Aorta (tissue), 5 donors: ENCODE data around the gene RARB. TPM values are rescaled to one million over a fixed set of nuclear protein-coding genes. Genes with fewer than 3 reads are reported as not detected.

Experiments
- ATAC-seq: fragments of 200-7000 bp; cut with Tn5 transposase; one replicate; pipeline ENCODE4 v1.9.1; 2022; ENCODE audit warnings: moderate library complexity; ENCODE audit not compliant: low FRiP score
- DNase-seq, 2 donors: peaks; one replicate each; pipeline ENCODE4 v3.0.0-alpha.2; 2020
- H3K27ac ChIP-seq, 2 donors: one replicate each; pipeline ENCODE4 v1.5.1; 2013; ENCODE audit warnings: low read length in 2 of 2, mild to moderate bottlenecking in 2 of 2, moderate library complexity in 2 of 2, control low read depth in 1 of 2, inconsistent platforms in 1 of 2, low read depth in 1 of 2
- H3K27me3 ChIP-seq, 2 donors: one replicate each; pipeline ENCODE4 v1.6.1; 2013; ENCODE audit warnings: control low read depth in 1 of 2, low read length in 1 of 2, mild to moderate bottlenecking in 1 of 2, moderate library complexity in 1 of 2; ENCODE audit not compliant: insufficient read depth in 2 of 2, control insufficient read depth in 1 of 2
- H3K36me3 ChIP-seq, 2 donors: one replicate each; pipeline ENCODE4 v1.6.1; 2013; ENCODE audit warnings: control low read depth in 1 of 2, low read length in 1 of 2, mild to moderate bottlenecking in 1 of 2; ENCODE audit not compliant: insufficient read depth in 2 of 2, control insufficient read depth in 1 of 2
- H3K4me1 ChIP-seq, 2 donors: one replicate each; pipeline ENCODE4 v1.6.1; 2013; ENCODE audit warnings: low read length in 2 of 2, control low read depth in 1 of 2, mild to moderate bottlenecking in 1 of 2, moderate library complexity in 1 of 2; ENCODE audit not compliant: insufficient read depth in 2 of 2, control insufficient read depth in 1 of 2
- H3K4me3 ChIP-seq, 2 donors: one replicate each; pipeline ENCODE4 v1.5.1; 2013; ENCODE audit warnings: low read length in 2 of 2, control low read depth in 1 of 2, mild to moderate bottlenecking in 1 of 2
- H3K9me3 ChIP-seq: one replicate; pipeline ENCODE4 v1.6.1; 2013; ENCODE audit warnings: mild to moderate bottlenecking, low read length; ENCODE audit not compliant: control insufficient read depth
- WGBS, 2 donors: extraction: QIAGEN DNeasy Blood & Tissue Kit; methylation state at CpG; one replicate each; pipeline ENCODE4 v1.1.7; 2013; 5-methylcytosine and 5-hydroxymethylcytosine counted together
- intact Hi-C, 2 donors: fragments of 100-400 bp; cut with DNase I; formaldehyde crosslinking; loops; one replicate each; pipeline versions ENCODE4 v1.14.2 to v1.15.0; 2022
- polyA plus RNA-seq, 2 donors: library from polyadenylated mRNA; stranded (reverse); fragments of 200-250 nt; gene quantifications; one replicate each; pipeline ENCODE4 v1.2.3, GENCODE V29; 2013
- total RNA-seq, 2 donors: library from RNA; stranded (reverse); fragmentation: NEBNext Ultra II Directional; extraction: Animal tissue kit (Norgen Biotek cat#: 25700); gene quantifications; one replicate each; pipeline ENCODE4 v1.2.1, GENCODE V29; 2021
- donor health status: healthy with polysubstance abuse.
- donor health status: Bipolar disorder and iron deficiency.
- donor health status: DM: no; HTN: no; CAD: no.
- donor health status: DM: no; HTN: no; CAD: no.
- donor health status: DM: yes; HTN: yes; CAD: no.

RARB gene
- total and polyA plus RNA-seq, 4 donors, result 1.6 to 7.0 (median 4.4) TPM

- Histone ChIP-seq H3K36me3 (no peaks in the 10 kb centered on the region), H3K27ac (no peak overlapping the region), H3K9me3 (no peaks in the 10 kb centered on the region), H3K27me3 (no peaks in the 10 kb centered on the region), H3K4me3 (no peak overlapping the region), H3K4me1 (peaks cover 0 to 3% of the 10 kb centered on the region in 2 donors)
- intact Hi-C loops, result no loop called here
- DNase-seq, result peak; percentile 78 to 81
- 19 to 33% methylated on average over 6 of the region's 6 CpGs for WGBS, 2 donors
- ATAC-seq, result peak; percentile 88
These were observed 40.8 kb downstream of the RARB start for GRCh38 chr3:25468866-25469319.

GRCh38 chr3:25469558-25469957 is 41.5 kb downstream of the RARB start:
- intact Hi-C loops, result no loop called here
- WGBS, 2 donors, result 57 to 59% methylated on average over 2 of the region's 2 CpGs
- no peaks in the 10 kb centered on the region for H3K27me3 ChIP-seq
- no peak overlapping the region for H3K27ac ChIP-seq
- H3K4me1 ChIP-seq, result peaks cover 0 to 3% of the 10 kb centered on the region in 2 donors
- H3K4me3 ChIP-seq, result no peak overlapping the region
- DNase-seq, result no peak
- H3K9me3 ChIP-seq, result no peaks in the 10 kb centered on the region
- no peaks in the 10 kb centered on the region for H3K36me3 ChIP-seq
- ATAC-seq, result peak; percentile 33

GRCh38 chr3:25471081-25471768 is 43.2 kb downstream of the RARB start:
- DNase-seq, result no peak
- 47 to 51% methylated on average over 9 of the region's 9 CpGs for WGBS, 2 donors
- intact Hi-C loops, result loop anchor here in 1 of 2 donors (5.0 to 10.0 kb wide), 2 partner anchors 44 to 1226 kb away; partner anchors contain the start of gene RARB

GRCh38 chr3:25472153-25472552 is 44.1 kb downstream of the RARB start:
- no peak overlapping the region for H3K4me3 ChIP-seq
- H3K36me3 ChIP-seq, result no peaks in the 10 kb centered on the region
- ATAC-seq, result no peak
- no peak overlapping the region for H3K27ac ChIP-seq
- 97% methylated on average over 5 of the region's 5 CpGs for WGBS, 2 donors
- no peak for DNase-seq
- H3K4me1 ChIP-seq, result peaks cover 0 to 3% of the 10 kb centered on the region in 2 donors
- no peaks in the 10 kb centered on the region for H3K27me3 ChIP-seq
- intact Hi-C loops, result loop anchor here in 1 of 2 donors (5.0 to 10.0 kb wide), 2 partner anchors 45 to 1227 kb away; partner anchors contain the start of gene RARB
- H3K9me3 ChIP-seq, result no peaks in the 10 kb centered on the region

More at GRCh38 chr3:25471081-25471768, 43.2 kb downstream of the RARB start:
- peaks cover 0 to 3% of the 10 kb centered on the region in 2 donors for H3K4me1 ChIP-seq
- H3K27ac ChIP-seq, result no peak overlapping the region
- no peaks in the 10 kb centered on the region for H3K9me3 ChIP-seq
- H3K4me3 ChIP-seq, result no peak overlapping the region
- no peaks in the 10 kb centered on the region for H3K36me3 ChIP-seq
- no peaks in the 10 kb centered on the region for H3K27me3 ChIP-seq
- no peak for ATAC-seq

- Histone ChIP-seq H3K4me3 (no peak overlapping the region), H3K27me3 (no peaks in the 10 kb centered on the region), H3K36me3 (no peaks in the 10 kb centered on the region), H3K9me3 (no peaks in the 10 kb centered on the region), H3K4me1 (peaks cover 0 to 3% of the 10 kb centered on the region in 2 donors), H3K27ac (no peak overlapping the region)
- intact Hi-C loops, result loop anchor here in 1 of 2 donors (5.0 to 10.0 kb wide), 2 partner anchors 45 to 1228 kb away; partner anchors contain the start of gene RARB
- DNase-seq (no peak), ATAC-seq (no peak)
- 91 to 95% methylated on average over 3 of the region's 3 CpGs for WGBS, 2 donors
These were observed 44.7 kb downstream of the RARB start for GRCh38 chr3:25472731-25473130.

- no peaks in the 10 kb centered on the region for H3K36me3 ChIP-seq
- H3K4me1 ChIP-seq, result peaks cover 0 to 3% of the 10 kb centered on the region in 2 donors
- no peak for DNase-seq
- 18 to 19% methylated on average over 2 of the region's 2 CpGs for whole genome bisulfite sequencing, 2 donors
- no peak overlapping the region for H3K4me3 ChIP-seq
- intact Hi-C loops, result loop anchor here in 1 of 2 donors (5.0 to 10.0 kb wide), 2 partner anchors 46 to 1228 kb away; partner anchors contain the start of gene RARB
- no peak overlapping the region for H3K27ac ChIP-seq
- no peaks in the 10 kb centered on the region for H3K9me3 ChIP-seq
- ATAC-seq, result no peak
- H3K27me3 ChIP-seq, result no peaks in the 10 kb centered on the region
These were observed 45.2 kb downstream of the RARB start for GRCh38 chr3:25473246-25473645.

GRCh38 chr3:25474052-25474451 is 46.0 kb downstream of the RARB start:
- DNase-seq (no peak), ATAC-seq (no peak)
- Histone ChIP-seq H3K4me3 (no peak overlapping the region), H3K27me3 (no peaks in the 10 kb centered on the region), H3K36me3 (no peaks in the 10 kb centered on the region), H3K27ac (no peak overlapping the region), H3K4me1 (peaks cover 3% of the 10 kb centered on the region in 2 donors), H3K9me3 (no peaks in the 10 kb centered on the region)
- 82 to 87% methylated on average over 1 of the region's 1 CpG for WGBS, 2 donors
- intact Hi-C loops, result loop anchor here in 1 of 2 donors (5.0 to 10.0 kb wide), 2 partner anchors 47 to 1229 kb away; partner anchors contain the start of gene RARB

GRCh38 chr3:25476639-25477038 is 48.6 kb downstream of the RARB start:
- H3K9me3 ChIP-seq, result no peaks in the 10 kb centered on the region
- 12 to 18% methylated on average over 2 of the region's 2 CpGs for WGBS, 2 donors
- ATAC-seq (no peak), DNase-seq (no peak)
- intact Hi-C loops, result loop anchor here in 1 of 2 donors (10.0 kb wide), 1 partner anchor 1232 kb away; no protein-coding TSS in a partner anchor
- H3K27ac ChIP-seq, result no peak overlapping the region
- H3K4me1 ChIP-seq, result peaks cover 1 to 4% of the 10 kb centered on the region in 2 donors
- no peak overlapping the region for H3K4me3 ChIP-seq
- H3K27me3 ChIP-seq, result no peaks in the 10 kb centered on the region
- H3K36me3 ChIP-seq, result no peaks in the 10 kb centered on the region
